ENCODE measurements around the gene NOL4L.
"Not testable (repeated sequence)": the region's sequence is repeated elsewhere in the genome, so short reads cannot be mapped to it uniquely, and the experiment has no call there.

Gene NOL4L

DNA sequence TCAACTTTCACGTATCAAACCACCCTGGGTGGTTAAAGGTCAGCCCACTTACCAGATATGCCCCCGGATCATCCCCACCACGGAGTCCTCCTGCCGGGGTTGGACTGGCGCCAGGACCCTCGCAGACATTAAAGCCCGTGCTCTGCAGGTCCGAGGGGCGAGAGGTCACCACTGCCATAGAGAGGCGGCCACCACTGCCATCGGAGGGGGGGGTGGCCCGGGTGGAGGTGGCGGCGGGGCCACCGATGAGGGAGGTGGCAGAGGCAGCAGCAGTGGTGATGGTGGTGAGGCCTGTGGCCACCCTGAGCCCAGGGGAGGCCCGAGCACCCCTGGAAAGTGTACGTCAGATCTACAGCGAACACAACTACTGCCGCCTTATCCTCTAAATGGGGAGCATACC, 150.7 kb downstream of the NOL4L start:
- Histone ChIP-seq H3K4me1 (ENCODE audit: insufficient read depth, low read length) (no peaks in the 10 kb centered on the region), H3K9ac (ENCODE audit: low read depth, low read length) (no peak overlapping the region), H3K36me3 (ENCODE audit: insufficient read depth, low read length) (no peaks in the 10 kb centered on the region; the same call in 1 of the 2 replicates)

DNA sequence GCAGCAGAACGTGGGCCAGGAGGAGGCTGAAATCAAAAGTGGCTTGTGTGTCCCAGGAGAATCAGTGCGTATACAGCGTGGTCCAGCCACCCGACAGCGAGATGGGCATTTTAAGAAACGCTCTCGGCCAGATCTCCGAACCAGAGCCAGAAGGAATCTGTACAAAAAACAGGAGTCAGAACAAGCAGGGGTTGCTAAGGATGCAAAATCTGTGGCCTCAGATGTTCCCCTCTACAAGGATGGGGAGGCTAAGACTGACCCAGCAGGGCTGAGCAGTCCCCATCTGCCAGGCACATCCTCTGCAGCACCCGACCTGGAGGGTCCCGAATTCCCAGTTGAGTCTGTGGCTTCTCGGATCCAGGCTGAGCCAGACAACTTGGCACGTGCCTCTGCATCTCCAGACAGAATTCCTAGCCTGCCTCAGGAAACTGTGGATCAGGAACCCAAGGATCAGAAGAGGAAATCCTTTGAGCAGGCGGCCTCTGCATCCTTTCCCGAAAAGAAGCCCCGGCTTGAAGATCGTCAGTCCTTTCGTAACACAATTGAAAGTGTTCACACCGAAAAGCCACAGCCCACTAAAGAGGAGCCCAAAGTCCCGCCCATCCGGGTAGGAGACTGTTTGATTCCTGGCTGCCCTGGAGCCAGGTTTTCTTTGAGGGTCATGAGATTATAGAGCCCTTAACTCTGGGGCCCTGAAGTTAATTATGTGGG, 151.7 kb downstream of the NOL4L start:
- H3K9me3 ChIP-seq (ENCODE audit: control insufficient read depth, insufficient read depth, low read length) = no peaks in the 10 kb centered on the region
- H3K4me1 ChIP-seq (ENCODE audit: insufficient read depth, low read length) = no peaks in the 10 kb centered on the region
- H3K9ac ChIP-seq (ENCODE audit: low read depth, low read length) = no peak overlapping the region
- peaks cover 4% of the 10 kb centered on the region; the same call in 1 of the 2 replicates for H3K36me3 ChIP-seq (ENCODE audit: insufficient read depth, low read length)

More for the DNA sequence above, 150.7 kb downstream of the NOL4L start:
- no peaks in the 10 kb centered on the region for H3K9me3 ChIP-seq (ENCODE audit: control insufficient read depth, insufficient read depth, low read length)

DNA sequence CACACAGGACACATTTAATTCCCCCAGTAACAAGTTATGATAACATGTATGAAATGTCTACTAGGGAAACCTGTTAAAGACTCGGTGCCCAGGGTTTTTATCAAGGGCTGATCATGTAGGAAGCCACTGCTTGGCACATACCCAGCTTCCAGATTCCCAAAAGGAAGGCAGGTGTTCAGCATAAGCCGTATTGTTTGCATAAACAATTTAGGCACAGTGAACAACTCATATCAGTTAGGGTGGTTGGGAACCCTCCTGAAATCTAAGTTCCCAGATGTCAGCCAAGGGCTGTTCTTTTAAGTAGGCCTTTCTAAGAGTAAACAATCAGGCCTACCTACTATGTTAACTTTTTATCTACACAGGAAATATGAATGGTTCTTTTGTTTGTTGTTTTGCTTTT, 152.9 kb downstream of the NOL4L start:
- peaks cover 4% of the 10 kb centered on the region; the same call in 1 of the 2 replicates for H3K36me3 ChIP-seq (ENCODE audit: insufficient read depth, low read length)
- H3K4me1 ChIP-seq (ENCODE audit: insufficient read depth, low read length) = no peaks in the 10 kb centered on the region
- H3K9ac ChIP-seq (ENCODE audit: low read depth, low read length) = no peak overlapping the region
- H3K9me3 ChIP-seq (ENCODE audit: control insufficient read depth, insufficient read depth, low read length) = no peaks in the 10 kb centered on the region

GRCh38 chr20:32431457-32431856, 153.7 kb downstream of the NOL4L start:
- Histone ChIP-seq H3K9ac (ENCODE audit: low read depth, low read length) (no peak overlapping the region), H3K36me3 (ENCODE audit: insufficient read depth, low read length) (peaks cover 4% of the 10 kb centered on the region; the same call in 1 of the 2 replicates), H3K9me3 (ENCODE audit: control insufficient read depth, insufficient read depth, low read length) (no peaks in the 10 kb centered on the region), H3K4me1 (ENCODE audit: insufficient read depth, low read length) (no peaks in the 10 kb centered on the region)

DNA sequence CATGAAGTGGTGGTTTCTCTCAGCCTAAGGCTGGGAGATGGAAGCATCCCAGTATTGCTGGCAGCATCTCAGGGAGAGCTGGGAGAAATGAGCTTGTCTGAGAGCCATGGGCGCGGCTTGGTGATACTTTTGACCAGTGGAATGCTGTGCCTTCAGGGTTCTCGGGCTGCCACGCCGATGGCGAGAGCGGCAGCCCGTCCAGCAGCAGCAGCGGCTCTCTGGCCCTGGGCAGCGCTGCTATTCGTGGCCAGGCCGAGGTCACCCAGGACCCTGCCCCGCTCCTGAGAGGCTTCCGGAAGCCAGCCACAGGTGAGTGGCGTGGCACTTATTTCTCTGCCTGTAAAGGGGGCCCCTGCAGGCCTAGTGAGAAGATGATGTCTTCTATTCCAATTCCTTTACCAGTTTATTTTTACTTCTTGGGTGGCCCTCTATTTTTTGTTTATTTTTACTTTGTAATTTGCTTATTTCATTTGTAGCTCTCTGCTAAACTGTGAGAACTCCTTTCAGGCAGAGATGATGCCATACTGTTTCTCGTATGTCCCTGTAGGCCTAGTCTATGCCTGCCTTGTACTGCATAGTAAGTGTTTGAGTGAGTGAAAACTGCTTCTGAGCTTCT, 155.3 kb downstream of the NOL4L start:
- no peaks in the 10 kb centered on the region for H3K4me1 ChIP-seq (ENCODE audit: insufficient read depth, low read length)
- H3K36me3 ChIP-seq (ENCODE audit: insufficient read depth, low read length) = peaks cover 4% of the 10 kb centered on the region; the same call in 1 of the 2 replicates
- no peaks in the 10 kb centered on the region for H3K9me3 ChIP-seq (ENCODE audit: control insufficient read depth, insufficient read depth, low read length)
- no peak overlapping the region for H3K9ac ChIP-seq (ENCODE audit: low read depth, low read length)

DNA sequence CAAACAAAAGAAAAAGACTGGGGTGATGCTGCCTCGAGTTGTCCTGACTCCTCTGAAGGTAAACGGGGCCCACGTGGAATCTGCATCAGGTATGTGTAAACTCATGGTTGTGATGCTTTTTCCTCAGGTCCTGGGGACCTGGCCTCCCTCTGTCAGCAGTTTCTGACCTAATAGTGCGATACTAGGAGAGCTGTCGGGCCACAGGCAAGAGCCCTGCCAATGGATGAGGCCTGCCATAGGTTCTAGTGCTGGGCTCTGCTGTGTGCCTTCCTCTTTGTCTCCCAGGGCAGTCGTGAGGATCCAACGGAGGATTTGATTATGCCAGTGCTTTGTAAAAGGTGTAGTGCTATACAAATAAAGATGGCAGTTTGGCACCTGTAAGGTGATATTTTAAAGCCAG, 155.8 kb downstream of the NOL4L start:
- H3K4me1 ChIP-seq (ENCODE audit: insufficient read depth, low read length) = no peaks in the 10 kb centered on the region
- no peak overlapping the region for H3K9ac ChIP-seq (ENCODE audit: low read depth, low read length)
- peaks cover 4% of the 10 kb centered on the region; the same call in 1 of the 2 replicates for H3K36me3 ChIP-seq (ENCODE audit: insufficient read depth, low read length)

DNA sequence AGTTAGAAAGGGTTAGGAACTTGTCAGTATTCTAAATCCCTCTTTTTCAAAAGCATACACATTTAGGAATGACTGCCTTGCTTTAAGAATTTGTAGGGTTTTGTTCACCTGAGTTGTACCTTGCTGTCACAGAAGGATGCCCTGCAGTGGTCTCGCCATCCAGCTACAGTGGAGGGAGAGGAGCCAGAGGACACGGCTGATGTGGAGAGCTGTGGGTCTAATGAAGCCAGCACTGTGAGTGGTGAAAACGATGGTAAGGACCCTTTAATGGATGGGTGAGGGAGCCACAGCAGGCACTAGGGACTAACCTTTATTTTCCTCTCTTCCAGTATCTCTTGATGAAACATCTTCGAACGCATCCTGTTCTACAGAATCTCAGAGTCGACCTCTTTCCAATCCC, 157.1 kb downstream of the NOL4L start:
- H3K36me3 ChIP-seq (ENCODE audit: insufficient read depth, low read length) = 0 out of 2 replicates have a peak, but pooled peaks cover 4% of the 10 kb centered on the region
- no peaks in the 10 kb centered on the region for H3K9me3 ChIP-seq (ENCODE audit: control insufficient read depth, insufficient read depth, low read length)
- H3K4me1 ChIP-seq (ENCODE audit: insufficient read depth, low read length) = no peaks in the 10 kb centered on the region
- no peak overlapping the region for H3K9ac ChIP-seq (ENCODE audit: low read depth, low read length)

More for the DNA sequence above, 155.8 kb downstream of the NOL4L start:
- H3K9me3 ChIP-seq (ENCODE audit: control insufficient read depth, insufficient read depth, low read length) = no peaks in the 10 kb centered on the region

DNA sequence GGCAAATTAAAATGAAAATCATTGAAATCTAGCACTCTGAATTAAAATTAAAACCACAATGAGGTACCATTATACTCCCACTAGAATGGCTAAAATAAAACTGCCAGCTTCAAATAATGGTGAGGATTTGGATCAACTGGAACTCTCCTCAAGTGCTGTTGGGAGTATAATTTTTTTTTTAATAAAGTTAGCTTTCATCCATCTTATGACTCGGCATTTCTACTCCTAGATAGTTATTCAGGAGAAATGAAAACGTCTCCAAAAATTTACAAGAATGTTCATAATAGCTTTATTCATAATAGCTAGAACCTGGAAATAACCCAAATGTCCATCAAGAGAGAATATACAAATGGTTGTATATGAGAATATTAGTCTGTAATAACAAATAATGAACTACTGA, 163.8 kb downstream of the NOL4L start:
- H3K36me3 ChIP-seq (ENCODE audit: insufficient read depth, low read length) = no peaks in the 10 kb centered on the region
- H3K9ac ChIP-seq (ENCODE audit: low read depth, low read length) = no peak overlapping the region
- no peaks in the 10 kb centered on the region for H3K4me1 ChIP-seq (ENCODE audit: insufficient read depth, low read length)
- H3K9me3 ChIP-seq (ENCODE audit: control insufficient read depth, insufficient read depth, low read length) = no peaks in the 10 kb centered on the region

GRCh38 chr20:32418376-32418775, 166.8 kb downstream of the NOL4L start:
- Histone ChIP-seq H3K36me3 (ENCODE audit: insufficient read depth, low read length) (no peaks in the 10 kb centered on the region), H3K4me1 (ENCODE audit: insufficient read depth, low read length) (no peaks in the 10 kb centered on the region), H3K9ac (ENCODE audit: low read depth, low read length) (no peak overlapping the region), H3K9me3 (ENCODE audit: control insufficient read depth, insufficient read depth, low read length) (no peaks in the 10 kb centered on the region)

GRCh38 chr20:32416206-32416605, 168.9 kb downstream of the NOL4L start:
- no peak overlapping the region for H3K9ac ChIP-seq (ENCODE audit: low read depth, low read length)
- H3K4me1 ChIP-seq (ENCODE audit: insufficient read depth, low read length) = no peaks in the 10 kb centered on the region
- no peaks in the 10 kb centered on the region for H3K9me3 ChIP-seq (ENCODE audit: control insufficient read depth, insufficient read depth, low read length)
- H3K36me3 ChIP-seq (ENCODE audit: insufficient read depth, low read length) = no peaks in the 10 kb centered on the region

GRCh38 chr20:32415494-32415893, 169.6 kb downstream of the NOL4L start:
- H3K9ac ChIP-seq (ENCODE audit: low read depth, low read length) = no peak overlapping the region
- no peaks in the 10 kb centered on the region for H3K36me3 ChIP-seq (ENCODE audit: insufficient read depth, low read length)
- H3K9me3 ChIP-seq (ENCODE audit: control insufficient read depth, insufficient read depth, low read length) = no peaks in the 10 kb centered on the region
- no peaks in the 10 kb centered on the region for H3K4me1 ChIP-seq (ENCODE audit: insufficient read depth, low read length)

DNA sequence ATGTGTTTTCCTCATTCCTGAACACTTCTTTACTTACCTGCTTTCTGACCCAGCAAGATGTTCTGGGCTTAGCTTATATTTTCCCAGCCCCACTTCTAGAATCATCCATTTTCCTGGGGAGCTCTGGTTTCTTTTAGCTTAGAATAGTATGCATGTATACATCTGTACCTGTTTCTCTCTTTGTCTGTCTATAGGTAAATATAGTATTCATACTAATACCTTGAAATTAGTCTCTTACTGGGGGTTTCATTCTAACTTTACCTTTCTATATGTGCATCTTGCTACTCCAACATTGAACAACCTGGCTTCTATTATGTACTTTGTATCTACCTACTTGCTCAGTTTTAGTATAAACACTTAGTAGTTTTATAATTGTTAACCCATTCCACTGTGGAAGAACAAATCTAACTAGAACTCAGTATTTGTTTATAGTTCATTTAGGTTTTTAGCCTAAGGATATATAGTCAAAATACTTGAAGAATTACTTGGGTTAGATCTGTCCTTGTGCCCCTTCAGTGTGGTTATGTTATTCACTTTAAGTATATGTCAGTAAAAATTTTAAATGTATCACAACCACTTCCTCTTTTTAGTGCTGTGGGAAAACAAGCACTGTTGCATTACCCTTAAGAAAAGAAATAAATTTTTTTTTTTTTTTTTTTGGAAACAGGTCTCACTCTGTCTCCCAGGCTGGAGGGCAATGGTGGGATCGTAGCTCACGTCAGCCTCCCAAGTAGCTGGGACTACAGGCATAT, 173.0 kb downstream of the NOL4L start:
- Histone ChIP-seq H3K36me3 (ENCODE audit: insufficient read depth, low read length) (no peaks in the 10 kb centered on the region), H3K4me1 (ENCODE audit: insufficient read depth, low read length) (no peaks in the 10 kb centered on the region), H3K9ac (ENCODE audit: low read depth, low read length) (no peak overlapping the region), H3K9me3 (ENCODE audit: control insufficient read depth, insufficient read depth, low read length) (no peaks in the 10 kb centered on the region)

DNA sequence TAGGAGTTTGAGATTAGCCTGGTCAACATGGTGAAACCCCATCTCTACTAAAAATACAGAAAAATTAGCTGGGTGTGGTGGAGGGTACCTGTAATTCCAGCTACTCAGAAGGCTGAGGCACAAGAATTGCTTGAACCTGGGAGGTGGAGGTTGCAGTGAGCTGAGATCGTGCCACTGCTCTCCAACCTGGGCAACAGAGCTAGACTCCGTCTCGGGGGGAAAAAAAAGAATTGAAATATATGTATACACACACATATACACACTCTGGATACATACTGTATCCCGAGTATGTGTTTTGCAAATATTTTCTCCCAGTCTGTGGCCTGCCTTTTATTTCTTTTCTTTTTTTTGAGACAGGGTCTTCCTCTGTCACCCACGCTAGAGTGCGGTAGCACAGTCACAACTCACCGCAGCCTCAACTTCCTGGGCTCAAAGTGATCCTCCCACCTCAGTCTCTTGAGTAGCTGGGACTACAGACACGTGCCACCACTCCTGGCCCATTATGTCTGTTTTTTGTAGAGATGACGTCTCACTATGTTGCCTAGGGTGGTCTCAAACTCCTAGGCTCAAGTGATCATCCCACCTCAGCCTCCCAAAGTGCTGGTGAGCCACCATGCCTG, 177.9 kb downstream of the NOL4L start:
- not testable (repeated sequence) for H3K36me3 ChIP-seq (ENCODE audit: insufficient read depth, low read length)

DNA sequence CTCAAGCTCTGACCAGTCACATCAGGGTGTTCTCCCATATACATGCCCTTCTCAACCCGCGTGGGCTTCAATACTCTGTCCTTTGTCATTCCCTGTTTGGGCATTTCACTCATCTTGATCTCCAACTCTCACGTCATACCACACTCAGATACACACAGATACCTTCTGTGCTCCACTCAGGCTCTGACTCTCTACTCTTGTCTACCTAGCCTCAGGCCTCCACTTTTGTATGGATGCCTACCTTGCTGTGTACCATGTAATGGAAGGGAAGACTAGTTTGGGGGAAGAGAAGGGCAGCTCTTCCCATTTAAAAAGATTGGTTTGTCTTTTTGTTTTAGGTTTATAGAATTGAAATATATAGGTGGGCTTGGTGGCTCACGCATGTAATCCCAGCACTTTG, 178.4 kb downstream of the NOL4L start:
- no peak overlapping the region for H3K9ac ChIP-seq (ENCODE audit: low read depth, low read length)
- no peaks in the 10 kb centered on the region for H3K4me1 ChIP-seq (ENCODE audit: insufficient read depth, low read length)
- no peaks in the 10 kb centered on the region for H3K9me3 ChIP-seq (ENCODE audit: control insufficient read depth, insufficient read depth, low read length)
- H3K36me3 ChIP-seq (ENCODE audit: insufficient read depth, low read length) = no peaks in the 10 kb centered on the region

More for the DNA sequence above, 177.9 kb downstream of the NOL4L start:
- not testable (repeated sequence) for H3K9me3 ChIP-seq (ENCODE audit: control insufficient read depth, insufficient read depth, low read length); H3K9ac ChIP-seq (ENCODE audit: low read depth, low read length); H3K4me1 ChIP-seq (ENCODE audit: insufficient read depth, low read length)
